ENCODE data around the gene TTBK1.

DNA sequence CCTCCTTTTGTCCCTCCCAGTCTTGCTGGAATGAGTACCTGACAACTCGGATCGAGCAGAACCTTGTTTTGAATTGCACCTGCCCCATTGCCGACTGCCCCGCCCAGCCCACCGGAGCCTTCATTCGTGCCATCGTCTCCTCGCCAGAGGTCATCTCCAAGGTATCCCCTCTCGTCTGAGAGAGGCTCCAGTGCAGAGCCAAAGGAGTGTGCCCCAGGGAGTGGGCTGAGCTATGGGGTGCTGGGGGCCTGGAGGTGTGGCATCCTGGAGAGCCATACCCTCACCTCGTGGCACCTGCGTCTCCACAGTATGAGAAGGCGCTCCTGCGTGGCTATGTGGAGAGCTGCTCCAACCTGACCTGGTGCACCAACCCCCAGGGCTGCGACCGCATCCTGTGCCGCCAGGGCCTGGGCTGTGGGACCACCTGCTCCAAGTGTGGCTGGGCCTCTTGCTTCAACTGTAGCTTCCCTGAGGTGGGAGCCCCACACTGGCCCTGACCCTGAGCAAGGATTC, 22.8 kb upstream of the TTBK1 start:
- TF ChIP-seq POLR2A (IDR thresholded peaks at IDR 0.05) (no peak), EP300 (IDR thresholded peaks at IDR 0.05) (no peak)
- TF ChIP-seq, protein P1, sequence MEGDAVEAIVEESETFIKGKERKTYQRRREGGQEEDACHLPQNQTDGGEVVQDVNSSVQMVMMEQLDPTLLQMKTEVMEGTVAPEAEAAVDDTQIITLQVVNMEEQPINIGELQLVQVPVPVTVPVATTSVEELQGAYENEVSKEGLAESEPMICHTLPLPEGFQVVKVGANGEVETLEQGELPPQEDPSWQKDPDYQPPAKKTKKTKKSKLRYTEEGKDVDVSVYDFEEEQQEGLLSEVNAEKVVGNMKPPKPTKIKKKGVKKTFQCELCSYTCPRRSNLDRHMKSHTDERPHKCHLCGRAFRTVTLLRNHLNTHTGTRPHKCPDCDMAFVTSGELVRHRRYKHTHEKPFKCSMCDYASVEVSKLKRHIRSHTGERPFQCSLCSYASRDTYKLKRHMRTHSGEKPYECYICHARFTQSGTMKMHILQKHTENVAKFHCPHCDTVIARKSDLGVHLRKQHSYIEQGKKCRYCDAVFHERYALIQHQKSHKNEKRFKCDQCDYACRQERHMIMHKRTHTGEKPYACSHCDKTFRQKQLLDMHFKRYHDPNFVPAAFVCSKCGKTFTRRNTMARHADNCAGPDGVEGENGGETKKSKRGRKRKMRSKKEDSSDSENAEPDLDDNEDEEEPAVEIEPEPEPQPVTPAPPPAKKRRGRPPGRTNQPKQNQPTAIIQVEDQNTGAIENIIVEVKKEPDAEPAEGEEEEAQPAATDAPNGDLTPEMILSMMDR (IDR thresholded peaks at IDR 0.05): no peak
